Measurements from ENCODE around the gene LAMC2. TPM values are rescaled to one million over a fixed set of nuclear protein-coding genes. Genes with fewer than 3 reads are reported as not detected.

Gene LAMC2
- total RNA-seq: 1.2 TPM
- long read RNA-seq, partial matches to known transcripts: 0 of 1 reads
- long read RNA-seq, other reads (novel, unspliced or antisense): 1 of 1 reads

- Histone ChIP-seq H3K4me1 (peaks cover 5% of the 10 kb centered on the region), H3K27me3 (ENCODE audit: low read depth) (no peaks in the 10 kb centered on the region), H3K4me3 (peak within 1 kb of the TSS; percentile 49), H3K36me3 (no peaks in the 10 kb centered on the region), H3K27ac (replicated peaks) (no peak within 1 kb of the TSS), H3K9me3 (replicated peaks) (no peaks in the 10 kb centered on the region)
- no peak for DNase-seq
- intact Hi-C loops (cut with micrococcal nuclease): no loop called here
- TF ChIP-seq CTCF (IDR thresholded peaks at IDR 0.05; ENCODE audit: borderline replicate concordance): peak; percentile 35
Observed at GRCh38 chr1:183185941-183186490, at the start of gene LAMC2. LAMC2 (plus strand) TSS chr1:183186264; CDS start chr1:183186353, 89 bp downstream.

- DNase-seq: no peak
- Histone ChIP-seq H3K27ac (replicated peaks) (peak overlapping the region; percentile 73), H3K36me3 (peaks cover 83% of the 10 kb centered on the region), H3K27me3 (ENCODE audit: low read depth) (no peaks in the 10 kb centered on the region), H3K4me1 (peaks cover 45% of the 10 kb centered on the region), H3K4me3 (no peak overlapping the region), H3K9me3 (replicated peaks) (no peaks in the 10 kb centered on the region)
- intact Hi-C loops (cut with micrococcal nuclease): no loop called here
- no peak for TF ChIP-seq CTCF (IDR thresholded peaks at IDR 0.05; ENCODE audit: borderline replicate concordance)
Observed at GRCh38 chr1:183137782-183138181, 48.3 kb upstream of the LAMC2 start.

- Histone ChIP-seq H3K4me3 (no peak overlapping the region), H3K27me3 (ENCODE audit: low read depth) (no peaks in the 10 kb centered on the region), H3K36me3 (peaks cover 83% of the 10 kb centered on the region), H3K9me3 (replicated peaks) (no peaks in the 10 kb centered on the region), H3K27ac (replicated peaks) (peak overlapping the region; percentile 73), H3K4me1 (peaks cover 49% of the 10 kb centered on the region)
- intact Hi-C loops (cut with micrococcal nuclease): no loop called here
- no peak for DNase-seq
- TF ChIP-seq CTCF (IDR thresholded peaks at IDR 0.05; ENCODE audit: borderline replicate concordance): no peak
Observed at GRCh38 chr1:183138301-183138700, 47.8 kb upstream of the LAMC2 start.

GRCh38 chr1:183139281-183139942 is 46.7 kb upstream of the LAMC2 start:
- Histone ChIP-seq H3K4me1 (peaks cover 49% of the 10 kb centered on the region), H3K4me3 (no peak overlapping the region), H3K9me3 (replicated peaks) (no peaks in the 10 kb centered on the region), H3K27ac (replicated peaks) (peak overlapping the region; percentile 73), H3K27me3 (ENCODE audit: low read depth) (no peaks in the 10 kb centered on the region), H3K36me3 (peaks cover 80% of the 10 kb centered on the region)
- DNase-seq: no peak
- intact Hi-C loops (cut with micrococcal nuclease): no loop called here
- no peak for TF ChIP-seq CTCF (IDR thresholded peaks at IDR 0.05; ENCODE audit: borderline replicate concordance)

GRCh38 chr1:183140633-183141032 is 45.4 kb upstream of the LAMC2 start:
- Histone ChIP-seq H3K27me3 (ENCODE audit: low read depth) (no peaks in the 10 kb centered on the region), H3K9me3 (replicated peaks) (no peaks in the 10 kb centered on the region), H3K36me3 (peaks cover 67% of the 10 kb centered on the region), H3K4me1 (peaks cover 37% of the 10 kb centered on the region), H3K27ac (replicated peaks) (peak overlapping the region; percentile 73), H3K4me3 (no peak overlapping the region)
- intact Hi-C loops (cut with micrococcal nuclease): no loop called here
- no peak for DNase-seq
- TF ChIP-seq CTCF (IDR thresholded peaks at IDR 0.05; ENCODE audit: borderline replicate concordance): no peak
